HEK293 (cell line): ENCODE results near the gene LRFN3.

ENCODE experiments used
- CTCF ChIA-PET: fragments of 350-600 bp; formaldehyde crosslinking; extraction: SDS; loops from one replicate; lab custom pipeline; 2021; ENCODE audit warnings: antibody characterized with exemption; lab: Yijun Ruan, JAX
- POLR2A ChIA-PET: fragments of 300-600 bp; formaldehyde crosslinking; extraction: SDS; loops from one replicate; lab custom pipeline; 2020; ENCODE audit warnings: antibody characterized with exemption, inconsistent platforms; lab: Yijun Ruan, JAX
- H3K27ac ChIP-seq: fragments of 200-500 bp; sonication (Bioruptor generic); 2 replicates; pipeline ENCODE4 v1.5.1; 2014; ENCODE audit warnings: low read depth, low read length, control low read depth, inconsistent platforms; ENCODE audit errors: extremely low read depth
- H3K36me3 ChIP-seq, 2 experiments: fragments of 200-500 bp in 1 of 2; sonication (Bioruptor generic) in 1 of 2; 1 replicate in 1 of 2; 2 replicates in 1 of 2; pipeline ENCODE4 v1.5.1; 2014 to 2017; ENCODE audit warnings: inconsistent platforms in 2 of 2, low read length in 2 of 2; ENCODE audit not compliant: control insufficient read depth in 2 of 2, insufficient read depth in 1 of 2
- H3K4me1 ChIP-seq: fragments of 200-500 bp; sonication (Bioruptor generic); 2 replicates; pipeline ENCODE4 v1.5.1; 2014; ENCODE audit warnings: mild to moderate bottlenecking, low read length, inconsistent platforms; ENCODE audit not compliant: control insufficient read depth, insufficient read depth
- H3K4me3 ChIP-seq: 2 replicates; pipeline ENCODE4 v1.5.1; 2011; ENCODE audit warnings: low read depth, mild to moderate bottlenecking, control low read depth, low read length, moderate library complexity
- H3K9me3 ChIP-seq: fragments of 200-500 bp; sonication (Bioruptor generic); 2 replicates; pipeline ENCODE4 v1.5.1; 2014; ENCODE audit warnings: low read depth, low read length, inconsistent platforms; ENCODE audit not compliant: control insufficient read depth, insufficient read depth
- BCL11B ChIP-seq: fragments of 450-650 bp; formaldehyde crosslinking; IDR thresholded peaks from 2 replicates; pipeline ENCODE4 v1.5.1; 2016; ENCODE audit warnings: low read depth, missing biosample characterization, missing genetic modification characterization
- HOXD13 ChIP-seq: sonication (generic); formaldehyde crosslinking; IDR thresholded peaks from 2 replicates; pipeline ENCODE4 v1.8.0; 2022; ENCODE audit warnings: missing genetic modification reagents, borderline replicate concordance
- PBX3 ChIP-seq: sonication (generic); formaldehyde crosslinking; IDR thresholded peaks from 2 replicates; pipeline ENCODE4 v1.8.1; 2022; ENCODE audit warnings: mild to moderate bottlenecking, moderate library complexity, missing genetic modification reagents
- PRDM1 ChIP-seq: fragments of 450-650 bp; formaldehyde crosslinking; IDR thresholded peaks from 2 replicates; pipeline ENCODE4; 2016; ENCODE audit warnings: missing biosample characterization, missing genetic modification characterization
- RBAK ChIP-seq: fragments of 450-650 bp; formaldehyde crosslinking; IDR thresholded peaks from 2 replicates; pipeline ENCODE4 v1.5.1; 2016; ENCODE audit warnings: missing biosample characterization, missing genetic modification characterization
- REPIN1 ChIP-seq: fragments of 450-650 bp; formaldehyde crosslinking; IDR thresholded peaks from 2 replicates; pipeline ENCODE4 v1.5.1; 2017; ENCODE audit warnings: missing biosample characterization, missing genetic modification characterization, low read depth
- TRIM28 ChIP-seq: IDR thresholded peaks from 2 replicates; pipeline ENCODE4 v1.6.1; 2011; ENCODE audit warnings: low read length, control low read depth, borderline replicate concordance
- ZNF449 ChIP-seq: fragments of 450-650 bp; formaldehyde crosslinking; IDR thresholded peaks from 2 replicates; pipeline ENCODE4 v1.5.1; 2017; ENCODE audit warnings: missing biosample characterization, mild to moderate bottlenecking, missing genetic modification characterization, moderate library complexity
- ZNF549 ChIP-seq: fragments of 450-650 bp; IDR thresholded peaks from 2 replicates; pipeline ENCODE4 v1.5.1; 2018; ENCODE audit warnings: missing biosample characterization, missing genetic modification characterization, mild to moderate bottlenecking, inconsistent platforms, moderate library complexity
- ZNF561 ChIP-seq: fragments of 450-650 bp; IDR thresholded peaks from 2 replicates; pipeline ENCODE4 v1.5.1; 2018; ENCODE audit warnings: missing biosample characterization, missing genetic modification characterization, borderline replicate concordance
- ZNF664 ChIP-seq: fragments of 450-650 bp; formaldehyde crosslinking; IDR thresholded peaks from 2 replicates; pipeline ENCODE4 v1.5.1; 2016; ENCODE audit warnings: missing biosample characterization, missing genetic modification characterization
- ZXDB ChIP-seq: fragments of 450-650 bp; formaldehyde crosslinking; IDR thresholded peaks from 2 replicates; pipeline ENCODE4 v1.5.1; 2016; ENCODE audit warnings: missing biosample characterization, missing genetic modification characterization
- TF ChIP-seq, protein P1 (sequence below): fragments of 450-650 bp; formaldehyde crosslinking; IDR thresholded peaks from 2 replicates; pipeline ENCODE4 v1.5.1; 2016; ENCODE audit warnings: missing biosample characterization, missing genetic modification characterization

Gene LRFN3

DNA sequence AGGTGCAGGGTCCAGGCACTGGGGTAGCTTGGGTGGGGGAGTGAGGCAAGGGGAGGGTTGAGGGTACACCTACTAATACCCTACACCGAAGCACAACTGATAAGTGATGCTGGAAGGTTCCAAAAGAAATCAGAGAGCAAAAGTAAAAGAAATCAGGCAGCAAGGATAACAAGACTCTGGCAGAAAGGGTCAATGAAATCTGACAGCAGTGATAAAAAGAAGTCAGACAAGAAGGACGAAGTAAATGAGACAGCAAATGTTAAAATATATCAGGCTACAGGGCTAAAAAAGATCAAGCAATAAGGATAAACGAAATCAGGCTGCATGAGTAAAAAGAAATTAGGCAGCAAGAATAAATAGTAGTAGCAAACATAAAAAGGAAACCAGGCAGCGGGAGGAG, 4.7 kb downstream of the LRFN3 start:
- CTCF ChIA-PET, result interaction anchor here (0.5 to 1.5 kb wide), 4 partner anchors 8 to 55 kb away, joined by 3 to 7 read pairs (median 4); no protein-coding TSS in a partner anchor
- Histone ChIP-seq H3K4me3 (no peak overlapping the region), H3K36me3 (peaks cover 37 to 48% of the 10 kb centered on the region in 2 experiments), H3K9me3 (no peaks in the 10 kb centered on the region; the same call in 1 of the 2 replicates), H3K4me1 (peaks cover 22% of the 10 kb centered on the region)
- peak; percentile 73 for TF ChIP-seq PRDM1 (tag by site-specific recombination)
- peak; percentile 70; the same call in 1 of the 2 replicates for TF ChIP-seq ZNF664 (tag by site-specific recombination)
- no peak for TF ChIP-seq TRIM28
- TF ChIP-seq ZNF549, result no peak
- TF ChIP-seq HOXD13, result no peak
- no peak for TF ChIP-seq PBX3 (CRISPR knock-in tag)
- TF ChIP-seq BCL11B (tag by site-specific recombination), result no peak
- no peak for TF ChIP-seq RBAK
- no peak for TF ChIP-seq ZNF449 (tag by site-specific recombination)
- TF ChIP-seq ZNF561 (tag by site-specific recombination), result no peak
- TF ChIP-seq REPIN1 (tag by site-specific recombination), result no peak
- TF ChIP-seq, all 188 proteins: peak for 2
- POLR2A ChIA-PET, result interaction anchor here (1.8 kb wide), 1 partner anchor 10 kb away, joined by 6 read pairs; no protein-coding TSS in a partner anchor
- 0 out of 2 replicates have a peak overlapping the region, but pooled peaks have one; percentile 24 for H3K27ac ChIP-seq

DNA sequence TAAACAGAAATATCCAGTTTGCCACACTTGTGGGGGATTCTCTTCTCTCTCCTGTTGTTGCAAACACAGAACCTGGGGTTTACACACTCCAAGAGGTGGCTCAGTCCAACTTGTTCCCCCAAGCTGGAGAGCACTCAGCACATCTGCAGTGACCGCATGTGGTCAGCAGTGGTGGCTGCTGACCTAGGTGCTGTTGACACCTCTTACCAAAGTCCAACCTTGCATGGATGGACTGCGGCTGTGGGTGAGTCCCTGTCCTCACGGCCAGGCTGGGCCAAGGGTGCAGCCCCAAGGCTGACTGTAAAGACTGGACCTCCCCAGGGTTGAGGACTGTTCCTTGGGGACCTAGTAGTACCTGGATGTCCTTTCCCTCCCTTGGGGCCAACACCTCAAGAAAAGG, 6.1 kb downstream of the LRFN3 start:
- CTCF ChIA-PET, result interaction anchor here (0.6 to 1.1 kb wide), 2 partner anchors 16 to 647 kb away, joined by 3 read pairs; no protein-coding TSS in a partner anchor
- no peaks in the 10 kb centered on the region for H3K9me3 ChIP-seq
- no peak for TF ChIP-seq ZXDB (tag by site-specific recombination)
- TF ChIP-seq, protein P1, sequence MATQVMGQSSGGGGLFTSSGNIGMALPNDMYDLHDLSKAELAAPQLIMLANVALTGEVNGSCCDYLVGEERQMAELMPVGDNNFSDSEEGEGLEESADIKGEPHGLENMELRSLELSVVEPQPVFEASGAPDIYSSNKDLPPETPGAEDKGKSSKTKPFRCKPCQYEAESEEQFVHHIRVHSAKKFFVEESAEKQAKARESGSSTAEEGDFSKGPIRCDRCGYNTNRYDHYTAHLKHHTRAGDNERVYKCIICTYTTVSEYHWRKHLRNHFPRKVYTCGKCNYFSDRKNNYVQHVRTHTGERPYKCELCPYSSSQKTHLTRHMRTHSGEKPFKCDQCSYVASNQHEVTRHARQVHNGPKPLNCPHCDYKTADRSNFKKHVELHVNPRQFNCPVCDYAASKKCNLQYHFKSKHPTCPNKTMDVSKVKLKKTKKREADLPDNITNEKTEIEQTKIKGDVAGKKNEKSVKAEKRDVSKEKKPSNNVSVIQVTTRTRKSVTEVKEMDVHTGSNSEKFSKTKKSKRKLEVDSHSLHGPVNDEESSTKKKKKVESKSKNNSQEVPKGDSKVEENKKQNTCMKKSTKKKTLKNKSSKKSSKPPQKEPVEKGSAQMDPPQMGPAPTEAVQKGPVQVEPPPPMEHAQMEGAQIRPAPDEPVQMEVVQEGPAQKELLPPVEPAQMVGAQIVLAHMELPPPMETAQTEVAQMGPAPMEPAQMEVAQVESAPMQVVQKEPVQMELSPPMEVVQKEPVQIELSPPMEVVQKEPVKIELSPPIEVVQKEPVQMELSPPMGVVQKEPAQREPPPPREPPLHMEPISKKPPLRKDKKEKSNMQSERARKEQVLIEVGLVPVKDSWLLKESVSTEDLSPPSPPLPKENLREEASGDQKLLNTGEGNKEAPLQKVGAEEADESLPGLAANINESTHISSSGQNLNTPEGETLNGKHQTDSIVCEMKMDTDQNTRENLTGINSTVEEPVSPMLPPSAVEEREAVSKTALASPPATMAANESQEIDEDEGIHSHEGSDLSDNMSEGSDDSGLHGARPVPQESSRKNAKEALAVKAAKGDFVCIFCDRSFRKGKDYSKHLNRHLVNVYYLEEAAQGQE, result 0 out of 2 replicates have a peak, but pooled peaks have one; percentile 38
- TF ChIP-seq, all 188 proteins: peak for 1
- Histone ChIP-seq H3K27ac (no peak overlapping the region), H3K36me3 (peaks cover 37 to 48% of the 10 kb centered on the region in 2 experiments), H3K4me3 (no peak overlapping the region), H3K4me1 (peaks cover 13% of the 10 kb centered on the region)
- POLR2A ChIA-PET, result interaction anchor here (1.7 to 1.8 kb wide), 2 partner anchors 11 to 72 kb away, joined by 3 to 6 read pairs; partner anchors contain the start of gene ALKBH6
